Measurements from ENCODE around the gene MICAL3.

DNA sequence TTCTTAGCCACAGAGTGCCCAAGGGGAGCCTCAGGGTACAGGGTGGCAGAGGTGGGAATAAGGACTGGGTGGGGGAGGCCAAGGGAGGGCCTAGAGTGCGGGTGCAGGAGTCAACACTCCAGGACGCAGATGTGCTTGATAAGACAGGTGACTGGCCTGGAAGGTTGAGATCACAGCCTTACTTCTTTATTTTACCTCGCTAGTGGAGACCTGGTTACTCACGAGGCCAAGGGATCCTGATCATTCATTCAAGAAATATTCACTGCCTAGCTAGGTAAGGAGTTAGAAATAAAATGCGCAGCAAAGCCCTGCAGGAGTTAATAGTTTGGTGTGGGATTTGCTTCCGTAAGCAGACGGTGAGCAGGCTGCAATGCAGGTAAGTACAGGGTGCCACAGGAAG is 40.3 kb upstream of the MICAL3 start:
- TF ChIP-seq, protein P1, sequence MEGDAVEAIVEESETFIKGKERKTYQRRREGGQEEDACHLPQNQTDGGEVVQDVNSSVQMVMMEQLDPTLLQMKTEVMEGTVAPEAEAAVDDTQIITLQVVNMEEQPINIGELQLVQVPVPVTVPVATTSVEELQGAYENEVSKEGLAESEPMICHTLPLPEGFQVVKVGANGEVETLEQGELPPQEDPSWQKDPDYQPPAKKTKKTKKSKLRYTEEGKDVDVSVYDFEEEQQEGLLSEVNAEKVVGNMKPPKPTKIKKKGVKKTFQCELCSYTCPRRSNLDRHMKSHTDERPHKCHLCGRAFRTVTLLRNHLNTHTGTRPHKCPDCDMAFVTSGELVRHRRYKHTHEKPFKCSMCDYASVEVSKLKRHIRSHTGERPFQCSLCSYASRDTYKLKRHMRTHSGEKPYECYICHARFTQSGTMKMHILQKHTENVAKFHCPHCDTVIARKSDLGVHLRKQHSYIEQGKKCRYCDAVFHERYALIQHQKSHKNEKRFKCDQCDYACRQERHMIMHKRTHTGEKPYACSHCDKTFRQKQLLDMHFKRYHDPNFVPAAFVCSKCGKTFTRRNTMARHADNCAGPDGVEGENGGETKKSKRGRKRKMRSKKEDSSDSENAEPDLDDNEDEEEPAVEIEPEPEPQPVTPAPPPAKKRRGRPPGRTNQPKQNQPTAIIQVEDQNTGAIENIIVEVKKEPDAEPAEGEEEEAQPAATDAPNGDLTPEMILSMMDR (IDR thresholded peaks at IDR 0.05): no peak
- TF ChIP-seq ZFX (IDR thresholded peaks at IDR 0.05; ENCODE audit: borderline replicate concordance): no peak
